ENCODE results near the gene SMCO1.
"Not testable (repeated sequence)": the region's sequence is repeated elsewhere in the genome, so short reads cannot be mapped to it uniquely, and the experiment has no call there.

SMCO1 gene

GRCh38 chr3:196514913-196515621, at the start of gene SMCO1:
SMCO1 (minus strand) TSS chr3:196515346; CDS start chr3:196515209, 137 bp downstream.
- no peak for DNase-seq

- no peak for DNase-seq
Measured at GRCh38 chr3:196563721-196564225, 48.6 kb upstream of the SMCO1 start.

- no peak for DNase-seq
Measured at GRCh38 chr3:196559826-196560225, 44.7 kb upstream of the SMCO1 start.

GRCh38 chr3:196558476-196558875, 43.3 kb upstream of the SMCO1 start:
- DNase-seq = no peak

GRCh38 chr3:196557236-196557635, 42.1 kb upstream of the SMCO1 start:
- no peak for DNase-seq

GRCh38 chr3:196555295-196555694, 40.1 kb upstream of the SMCO1 start:
- DNase-seq = no peak

- DNase-seq = no peak
Measured at GRCh38 chr3:196554205-196554604, 39.1 kb upstream of the SMCO1 start.

- no peak for DNase-seq
Measured at GRCh38 chr3:196553551-196553950, 38.4 kb upstream of the SMCO1 start.

- DNase-seq = no peak
Measured at GRCh38 chr3:196552253-196552652, 37.1 kb upstream of the SMCO1 start.

- DNase-seq = not testable (repeated sequence)
Measured at GRCh38 chr3:196550172-196550571, 35.0 kb upstream of the SMCO1 start.

GRCh38 chr3:196549312-196549711, 34.2 kb upstream of the SMCO1 start:
- not testable (repeated sequence) for DNase-seq

- DNase-seq = no peak
Measured at GRCh38 chr3:196547067-196547466, 31.9 kb upstream of the SMCO1 start.

- no peak for DNase-seq
Measured at GRCh38 chr3:196546537-196546936, 31.4 kb upstream of the SMCO1 start.

GRCh38 chr3:196544491-196544992, 29.4 kb upstream of the SMCO1 start:
- no peak for DNase-seq

- no peak for DNase-seq
Measured at GRCh38 chr3:196541684-196542445, 26.7 kb upstream of the SMCO1 start.

- DNase-seq = peak in 3 of 4 experiments; percentile 30 to 62 (median 45)
Measured at GRCh38 chr3:196537319-196537984, 22.3 kb upstream of the SMCO1 start.

GRCh38 chr3:196533260-196533681, 18.1 kb upstream of the SMCO1 start:
- no peak for DNase-seq

- no peak for DNase-seq
Measured at GRCh38 chr3:196531418-196531817, 16.3 kb upstream of the SMCO1 start.

GRCh38 chr3:196528639-196529233, 13.6 kb upstream of the SMCO1 start:
- DNase-seq = peak; percentile 33 to 65 (median 52)

- DNase-seq = no peak
Measured at GRCh38 chr3:196525141-196525540, 10.0 kb upstream of the SMCO1 start.

GRCh38 chr3:196524527-196524926, 9.4 kb upstream of the SMCO1 start:
- no peak for DNase-seq

GRCh38 chr3:196523841-196524240, 8.7 kb upstream of the SMCO1 start:
- no peak for DNase-seq

- DNase-seq = not testable (repeated sequence)
Measured at GRCh38 chr3:196521291-196521690, 6.1 kb upstream of the SMCO1 start.

Data from activated naive CD4-positive, alpha-beta T cell (primary cell).